ENCODE results near the gene ENTPD8.

ENTPD8 gene

Small RNA genes lying within 50 kb of the gene (microRNA-seq; reads per million reads assigned to microRNA genes)
- 1.2 reads per million for gene MIR7114
